Measurements from ENCODE around the gene TRIM67. TPM values are rescaled to one million over a fixed set of nuclear protein-coding genes. Genes with fewer than 3 reads are reported as not detected.

Gene TRIM67
- total RNA-seq, 4 donors from 2014 or later = 1.1 TPM; not detected in 3

GRCh38 chr1:231177226-231177625 lies 15.4 kb downstream of the TRIM67 start:
- intact Hi-C loops (cut with DNase I; ENCODE audit: low total_unique reads) = no loop called here
- no peaks in the 10 kb centered on the region for H3K4me1 ChIP-seq
- H3K4me3 ChIP-seq = no peak overlapping the region
- H3K27ac ChIP-seq = no peak overlapping the region
- no peaks in the 10 kb centered on the region for H3K36me3 ChIP-seq
- H3K9me3 ChIP-seq = no peaks in the 10 kb centered on the region
- DNase-seq = no peak
- no peak for TF ChIP-seq POLR2A (IDR thresholded peaks at IDR 0.05)
- TF ChIP-seq, protein P1, sequence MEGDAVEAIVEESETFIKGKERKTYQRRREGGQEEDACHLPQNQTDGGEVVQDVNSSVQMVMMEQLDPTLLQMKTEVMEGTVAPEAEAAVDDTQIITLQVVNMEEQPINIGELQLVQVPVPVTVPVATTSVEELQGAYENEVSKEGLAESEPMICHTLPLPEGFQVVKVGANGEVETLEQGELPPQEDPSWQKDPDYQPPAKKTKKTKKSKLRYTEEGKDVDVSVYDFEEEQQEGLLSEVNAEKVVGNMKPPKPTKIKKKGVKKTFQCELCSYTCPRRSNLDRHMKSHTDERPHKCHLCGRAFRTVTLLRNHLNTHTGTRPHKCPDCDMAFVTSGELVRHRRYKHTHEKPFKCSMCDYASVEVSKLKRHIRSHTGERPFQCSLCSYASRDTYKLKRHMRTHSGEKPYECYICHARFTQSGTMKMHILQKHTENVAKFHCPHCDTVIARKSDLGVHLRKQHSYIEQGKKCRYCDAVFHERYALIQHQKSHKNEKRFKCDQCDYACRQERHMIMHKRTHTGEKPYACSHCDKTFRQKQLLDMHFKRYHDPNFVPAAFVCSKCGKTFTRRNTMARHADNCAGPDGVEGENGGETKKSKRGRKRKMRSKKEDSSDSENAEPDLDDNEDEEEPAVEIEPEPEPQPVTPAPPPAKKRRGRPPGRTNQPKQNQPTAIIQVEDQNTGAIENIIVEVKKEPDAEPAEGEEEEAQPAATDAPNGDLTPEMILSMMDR (IDR thresholded peaks at IDR 0.05) = no peak
- H3K27me3 ChIP-seq = peaks cover 0 to 6% of the 10 kb centered on the region in 2 donors

- no peak for TF ChIP-seq POLR2A (IDR thresholded peaks at IDR 0.05)
- TF ChIP-seq, protein P1 (IDR thresholded peaks at IDR 0.05) = no peak
- intact Hi-C loops (cut with DNase I; ENCODE audit: low total_unique reads) = no loop called here
- Histone ChIP-seq H3K36me3 (no peaks in the 10 kb centered on the region), H3K4me3 (no peak overlapping the region), H3K27me3 (peaks cover 0 to 6% of the 10 kb centered on the region in 2 donors), H3K9me3 (no peaks in the 10 kb centered on the region), H3K4me1 (no peaks in the 10 kb centered on the region), H3K27ac (no peak overlapping the region)
- DNase-seq = no peak
Measured at GRCh38 chr1:231177936-231178335, 16.1 kb downstream of the TRIM67 start.

GRCh38 chr1:231178970-231179369 lies 17.1 kb downstream of the TRIM67 start:
- TF ChIP-seq, protein P1 (IDR thresholded peaks at IDR 0.05) = no peak
- no peak for TF ChIP-seq POLR2A (IDR thresholded peaks at IDR 0.05)
- no peaks in the 10 kb centered on the region for H3K9me3 ChIP-seq
- no peak overlapping the region for H3K27ac ChIP-seq
- H3K4me3 ChIP-seq = no peak overlapping the region
- peaks cover 0 to 6% of the 10 kb centered on the region in 2 donors for H3K27me3 ChIP-seq
- no peak for DNase-seq
- H3K36me3 ChIP-seq = no peaks in the 10 kb centered on the region
- H3K4me1 ChIP-seq = no peaks in the 10 kb centered on the region
- intact Hi-C loops (cut with DNase I; ENCODE audit: low total_unique reads) = no loop called here

DNA sequence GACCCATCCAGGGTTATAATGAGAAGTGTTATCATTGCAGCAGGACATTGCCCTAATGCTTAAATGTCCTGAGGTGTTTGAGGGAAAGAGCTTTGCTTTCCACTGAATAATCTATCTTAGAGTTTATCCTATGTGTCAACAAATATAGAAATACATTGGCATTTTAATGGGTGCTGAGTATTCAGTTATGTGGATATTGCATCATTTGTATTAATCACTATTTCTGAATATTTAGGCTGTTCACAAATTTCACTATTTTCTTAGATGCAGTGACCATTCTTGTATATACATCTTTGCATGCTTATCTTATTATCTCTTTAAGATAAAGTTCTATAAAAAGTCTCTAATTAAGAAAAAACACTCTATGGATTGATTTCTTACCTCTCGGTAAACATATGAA lies 18.2 kb downstream of the TRIM67 start:
- Histone ChIP-seq H3K27ac (no peak overlapping the region), H3K4me1 (no peaks in the 10 kb centered on the region), H3K27me3 (peaks cover 0 to 6% of the 10 kb centered on the region in 2 donors), H3K36me3 (no peaks in the 10 kb centered on the region), H3K9me3 (no peaks in the 10 kb centered on the region), H3K4me3 (no peak overlapping the region)
- no peak for TF ChIP-seq POLR2A (IDR thresholded peaks at IDR 0.05)
- TF ChIP-seq, protein P1 (IDR thresholded peaks at IDR 0.05) = no peak
- DNase-seq = no peak
- intact Hi-C loops (cut with DNase I; ENCODE audit: low total_unique reads) = no loop called here

DNA sequence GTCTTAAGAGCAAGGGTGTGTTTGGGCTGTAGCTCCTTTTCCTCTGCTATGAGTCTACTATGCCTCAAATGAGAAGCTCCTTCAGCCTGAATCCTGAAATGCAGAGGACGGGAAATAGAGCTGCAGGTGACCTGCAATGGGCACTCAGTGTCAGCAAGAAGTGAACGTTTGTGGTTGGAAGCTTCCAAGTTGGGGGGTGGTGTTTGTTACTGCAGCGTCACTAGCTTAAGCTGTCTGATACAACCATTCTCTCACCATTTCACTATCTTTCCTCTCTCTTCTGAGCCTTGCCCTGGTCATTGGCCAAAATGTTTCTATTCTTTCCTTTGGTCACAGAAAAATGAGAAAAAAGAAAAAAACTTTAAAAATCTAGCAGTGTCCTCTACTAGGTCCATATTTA lies 19.4 kb downstream of the TRIM67 start:
- intact Hi-C loops (cut with DNase I; ENCODE audit: low total_unique reads) = no loop called here
- no peak for DNase-seq
- TF ChIP-seq, protein P1 (IDR thresholded peaks at IDR 0.05) = no peak
- TF ChIP-seq POLR2A (IDR thresholded peaks at IDR 0.05) = no peak
- Histone ChIP-seq H3K9me3 (no peaks in the 10 kb centered on the region), H3K27ac (no peak overlapping the region), H3K4me1 (no peaks in the 10 kb centered on the region), H3K27me3 (peaks cover 0 to 2% of the 10 kb centered on the region in 2 donors), H3K36me3 (no peaks in the 10 kb centered on the region), H3K4me3 (no peak overlapping the region)

Data from uterus (tissue), 4 donors.